ENCODE measurements around the gene APBA2. TPM values are rescaled to one million over a fixed set of nuclear protein-coding genes. Genes with fewer than 3 reads are reported as not detected.

The APBA2 gene
- total RNA-seq, 1 donor from 2014 or later, result 0.38 TPM

- H3K36me3 ChIP-seq, result no peaks in the 10 kb centered on the region
- no peak overlapping the region for H3K27ac ChIP-seq (replicated peaks)
- no peaks in the 10 kb centered on the region for H3K9me3 ChIP-seq (replicated peaks)
- no peak for TF ChIP-seq CTCF (IDR thresholded peaks at IDR 0.05; ENCODE audit: borderline replicate concordance)
- H3K27me3 ChIP-seq (ENCODE audit: low read depth), result no peaks in the 10 kb centered on the region
- no peaks in the 10 kb centered on the region for H3K4me1 ChIP-seq
- intact Hi-C loops (cut with micrococcal nuclease), result no loop called here
- H3K4me3 ChIP-seq, result no peak overlapping the region
- DNase-seq, result no peak
These were observed 101.6 kb downstream of the APBA2 start for GRCh38 chr15:28987337-28987736.

GRCh38 chr15:28989239-28989830, 103.6 kb downstream of the APBA2 start:
- no peak for DNase-seq
- intact Hi-C loops (cut with micrococcal nuclease), result no loop called here
- TF ChIP-seq CTCF (IDR thresholded peaks at IDR 0.05; ENCODE audit: borderline replicate concordance), result no peak
- no peak overlapping the region for H3K4me3 ChIP-seq
- no peak overlapping the region for H3K27ac ChIP-seq (replicated peaks)
- H3K36me3 ChIP-seq, result no peaks in the 10 kb centered on the region
- peaks cover 16% of the 10 kb centered on the region for H3K4me1 ChIP-seq
- H3K27me3 ChIP-seq (ENCODE audit: low read depth), result no peaks in the 10 kb centered on the region
- no peaks in the 10 kb centered on the region for H3K9me3 ChIP-seq (replicated peaks)

- Histone ChIP-seq H3K9me3 (replicated peaks) (no peaks in the 10 kb centered on the region), H3K4me1 (peaks cover 16% of the 10 kb centered on the region), H3K4me3 (no peak overlapping the region), H3K36me3 (no peaks in the 10 kb centered on the region), H3K27ac (replicated peaks) (no peak overlapping the region), H3K27me3 (ENCODE audit: low read depth) (no peaks in the 10 kb centered on the region)
- no peak for TF ChIP-seq CTCF (IDR thresholded peaks at IDR 0.05; ENCODE audit: borderline replicate concordance)
- intact Hi-C loops (cut with micrococcal nuclease), result no loop called here
- DNase-seq, result no peak
These were observed 104.1 kb downstream of the APBA2 start for GRCh38 chr15:28989896-28990295.

- intact Hi-C loops (cut with micrococcal nuclease), result no loop called here
- Histone ChIP-seq H3K27ac (replicated peaks) (no peak overlapping the region), H3K4me3 (no peak overlapping the region), H3K36me3 (no peaks in the 10 kb centered on the region), H3K9me3 (replicated peaks) (no peaks in the 10 kb centered on the region), H3K27me3 (ENCODE audit: low read depth) (no peaks in the 10 kb centered on the region), H3K4me1 (peaks cover 16% of the 10 kb centered on the region)
- no peak for TF ChIP-seq CTCF (IDR thresholded peaks at IDR 0.05; ENCODE audit: borderline replicate concordance)
- no peak for DNase-seq
These were observed 104.6 kb downstream of the APBA2 start for GRCh38 chr15:28990390-28990789.

GRCh38 chr15:28991236-28992171, 105.7 kb downstream of the APBA2 start:
- H3K9me3 ChIP-seq (replicated peaks), result no peaks in the 10 kb centered on the region
- TF ChIP-seq CTCF (IDR thresholded peaks at IDR 0.05; ENCODE audit: borderline replicate concordance), result no peak
- H3K4me1 ChIP-seq, result peaks cover 16% of the 10 kb centered on the region
- H3K27me3 ChIP-seq (ENCODE audit: low read depth), result no peaks in the 10 kb centered on the region
- intact Hi-C loops (cut with micrococcal nuclease), result no loop called here
- no peak for DNase-seq
- no peaks in the 10 kb centered on the region for H3K36me3 ChIP-seq
- no peak overlapping the region for H3K4me3 ChIP-seq
- no peak overlapping the region for H3K27ac ChIP-seq (replicated peaks)

All from left ventricle myocardium inferior (tissue), 1 donor.